Gastrocnemius medialis (tissue), 4 donors: ENCODE measurements around the gene TTYH2.

Experiments used
- CTCF ChIP-seq, 5 experiments: fragments of 450-650 bp in 3 of 5; fragments of 200-600 bp in 2 of 5; sonication (generic) in 2 of 5; IDR thresholded peaks in 4 of 5; conservative IDR thresholded peaks in 1 of 5; 1 replicate in 4 of 5; 2 replicates in 1 of 5; pipeline ENCODE4 v1.5.1; 2016 to 2019; ENCODE audit warnings: antibody characterized with exemption in 5 of 5, mild to moderate bottlenecking in 3 of 5, moderate library complexity in 3 of 5
- POLR2A ChIP-seq, 2 donors: fragments of 450-650 bp; IDR thresholded peaks; one replicate each; pipeline ENCODE4 v1.6.1; 2017; ENCODE audit warnings: antibody characterized with exemption in 2 of 2, mild to moderate bottlenecking in 2 of 2, moderate library complexity in 2 of 2

DNA sequence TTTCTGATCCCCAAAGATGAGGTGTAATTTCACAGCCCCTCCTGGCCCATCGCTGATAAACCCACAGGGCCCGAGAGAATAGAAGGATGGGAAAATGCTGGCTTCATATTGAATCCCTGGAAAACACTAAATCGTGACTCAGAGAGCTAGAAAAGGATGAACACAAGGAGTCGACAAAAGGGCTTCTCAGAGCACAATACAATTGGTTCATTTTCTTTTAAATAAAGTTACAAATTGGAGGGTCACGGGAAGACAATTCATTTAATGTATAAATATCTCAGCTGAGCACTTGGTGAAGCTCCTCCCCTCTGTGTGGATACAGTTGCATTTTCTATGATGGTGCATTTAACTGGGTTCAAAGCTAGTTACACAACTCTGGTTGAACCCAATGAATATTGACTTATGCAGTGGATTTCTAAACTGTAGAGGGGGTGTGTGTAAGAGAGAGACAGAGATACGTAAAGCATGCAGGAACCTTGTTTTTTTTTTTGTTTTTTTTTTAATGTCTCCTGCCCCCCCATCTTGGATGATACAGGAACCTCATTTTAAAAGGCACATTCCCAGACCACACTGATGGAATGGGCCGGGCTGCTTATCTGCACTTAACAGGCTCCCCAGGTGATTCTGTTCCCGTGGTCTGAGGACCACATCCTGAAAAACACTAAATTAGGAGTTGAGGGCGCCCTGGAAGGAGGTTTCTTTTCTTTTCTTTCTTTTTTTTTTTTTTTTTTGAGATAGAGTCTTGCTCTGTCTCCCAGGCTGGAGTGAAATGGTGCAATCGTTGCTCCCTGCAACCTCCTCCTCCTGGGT, 14.1 kb downstream of the TTYH2 start:
- TF ChIP-seq POLR2A (IDR thresholded peaks at IDR 0.05) (no peak), CTCF (IDR thresholded peaks at IDR 0.05 in 4 of 5, conservative IDR thresholded peaks at IDR 0.05 in 1 of 5) (no peak)
